Fibroblast of skin of right biceps (primary cell): ENCODE measurements around the gene SMIM15.
"Not testable (repeated sequence)": the region's sequence is repeated elsewhere in the genome, so short reads cannot be mapped to it uniquely, and the experiment has no call there.

Experiments
- DNase-seq: peaks from one replicate; pipeline ENCODE4 v3.0.0-alpha.2; 2013

Gene SMIM15, protein sequence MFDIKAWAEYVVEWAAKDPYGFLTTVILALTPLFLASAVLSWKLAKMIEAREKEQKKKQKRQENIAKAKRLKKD

DNA sequence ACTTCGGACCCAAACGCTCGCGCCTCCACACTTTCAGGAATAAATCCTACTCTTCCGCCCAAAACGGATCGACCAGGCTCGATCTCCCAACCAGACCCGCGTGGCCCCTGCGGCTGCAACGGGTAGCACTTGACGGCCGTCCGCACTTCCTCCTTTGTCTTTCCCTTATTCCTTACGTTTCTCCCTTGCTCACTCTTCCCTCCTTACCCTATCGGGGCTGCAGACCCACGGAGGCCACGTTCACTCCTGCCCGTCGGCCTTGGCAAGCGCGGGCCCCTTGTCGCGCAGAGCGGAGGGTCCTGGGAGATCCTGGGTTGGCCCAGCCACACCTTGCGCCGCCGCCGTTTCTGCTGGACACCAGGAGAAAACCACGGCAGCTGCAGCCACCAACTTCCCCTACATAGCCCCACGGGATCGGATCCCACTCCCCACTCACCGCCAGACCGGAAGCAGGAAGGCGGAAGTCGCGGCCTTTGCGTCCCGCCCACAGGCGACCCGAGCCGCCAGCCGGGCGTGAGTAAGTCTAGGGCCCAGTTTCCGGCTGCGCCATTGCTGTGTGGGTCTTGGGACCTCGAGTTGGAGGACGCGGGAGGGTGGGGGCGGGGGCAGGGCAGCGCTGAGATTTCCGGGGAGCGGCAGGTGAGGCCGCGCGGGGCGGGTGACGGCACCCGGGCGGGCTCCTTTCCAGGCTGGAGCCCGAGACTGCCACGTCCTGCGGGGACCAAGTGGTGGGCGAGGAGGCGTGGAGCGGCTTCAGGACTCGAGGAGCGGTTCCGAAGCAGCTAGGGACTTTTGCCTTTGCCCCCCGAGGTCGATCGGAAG, at the start of gene SMIM15:
Gene SMIM15 (minus strand): TSS at position 459 of the 822 bp plus-strand sequence. CDS start 2,297 bp downstream, outside the sequence.
- DNase-seq, result peak; percentile 91

DNA sequence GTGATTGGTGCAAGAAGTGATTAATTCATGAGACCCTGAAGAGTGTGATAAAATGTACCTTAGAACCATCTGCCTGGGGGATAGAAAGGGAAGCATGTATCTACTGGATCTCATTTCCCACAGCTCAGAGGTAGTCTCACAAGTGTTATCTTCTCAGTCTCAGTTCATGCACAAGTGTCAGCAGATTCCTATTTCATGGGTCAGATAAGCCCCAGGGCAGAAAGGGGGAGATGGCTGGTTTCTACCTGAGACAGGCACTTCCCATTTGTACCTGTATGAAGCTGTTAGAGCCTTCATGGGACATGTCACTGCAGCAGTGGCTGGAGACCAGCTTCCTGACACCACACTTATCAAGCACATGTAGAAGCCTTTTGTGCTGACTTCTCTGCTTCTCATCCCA, 45.6 kb upstream of the SMIM15 start:
- no peak for DNase-seq

DNA sequence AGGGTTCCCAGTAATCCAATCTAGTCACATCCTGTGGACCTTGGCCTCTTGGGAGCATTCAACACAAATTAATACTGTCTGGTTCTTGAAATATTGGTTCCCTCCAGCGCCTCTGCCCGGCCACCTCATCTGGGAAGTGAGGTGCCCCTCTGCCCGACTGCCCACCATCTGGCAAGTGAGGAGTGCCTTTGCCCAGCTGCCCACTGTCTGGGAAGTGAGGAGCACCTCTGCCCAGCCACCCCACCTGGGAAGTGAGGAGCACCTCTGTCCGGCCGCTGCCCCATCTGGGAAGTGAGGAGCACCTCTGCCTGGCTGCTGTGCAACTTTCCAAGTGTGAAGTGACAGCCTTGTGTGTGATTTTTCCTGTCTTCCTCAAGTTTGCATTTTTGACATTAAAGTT, 42.7 kb upstream of the SMIM15 start:
- DNase-seq, result no peak

DNA sequence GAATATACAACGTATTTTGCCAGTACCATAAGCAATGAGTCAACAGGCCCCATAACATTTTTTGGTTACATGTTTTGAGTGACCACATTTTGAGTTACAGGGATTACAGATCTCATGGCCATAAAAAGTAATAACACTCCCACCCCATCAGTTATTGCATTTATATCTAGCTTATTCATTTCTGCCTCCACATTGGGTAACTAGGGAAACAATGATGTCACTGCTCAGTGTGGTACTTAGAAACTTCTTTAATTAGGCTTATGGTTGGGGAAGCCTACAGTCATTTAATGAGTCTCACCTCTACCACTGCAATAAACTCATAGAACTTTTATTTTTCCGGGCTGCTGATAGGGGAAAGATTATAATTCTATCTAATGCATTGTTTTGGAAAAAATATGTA, 39.9 kb upstream of the SMIM15 start:
- peak; percentile 75 for DNase-seq

DNA sequence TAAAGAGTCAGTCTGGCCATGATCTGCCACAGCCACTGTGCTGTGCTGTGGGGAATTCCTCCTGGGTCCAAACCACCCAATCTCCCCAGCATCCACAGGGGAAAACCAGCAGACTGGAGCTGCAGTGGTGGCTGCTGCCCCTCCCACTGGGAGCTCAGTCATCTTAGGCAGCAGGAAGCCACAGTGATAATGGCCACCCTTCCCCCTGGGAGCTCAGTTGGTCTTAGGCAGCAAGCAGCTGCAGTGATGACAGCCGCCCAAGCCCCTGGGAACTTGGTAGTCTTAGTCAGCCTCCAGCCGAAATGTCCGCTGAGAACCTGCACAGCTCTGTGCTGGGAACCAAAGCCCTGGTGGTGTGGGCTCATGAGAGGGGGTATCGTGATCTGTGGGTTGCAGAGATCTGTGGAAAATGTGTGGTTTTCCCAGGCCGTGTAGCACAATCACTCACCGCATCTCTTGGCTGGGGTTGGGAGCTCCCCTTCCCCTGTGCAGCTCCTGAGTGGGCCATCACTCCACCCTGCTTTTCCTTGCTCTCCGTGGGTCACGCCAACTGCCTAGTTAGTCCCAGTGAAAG, 38.4 kb upstream of the SMIM15 start:
- peak; percentile 67 for DNase-seq

DNA sequence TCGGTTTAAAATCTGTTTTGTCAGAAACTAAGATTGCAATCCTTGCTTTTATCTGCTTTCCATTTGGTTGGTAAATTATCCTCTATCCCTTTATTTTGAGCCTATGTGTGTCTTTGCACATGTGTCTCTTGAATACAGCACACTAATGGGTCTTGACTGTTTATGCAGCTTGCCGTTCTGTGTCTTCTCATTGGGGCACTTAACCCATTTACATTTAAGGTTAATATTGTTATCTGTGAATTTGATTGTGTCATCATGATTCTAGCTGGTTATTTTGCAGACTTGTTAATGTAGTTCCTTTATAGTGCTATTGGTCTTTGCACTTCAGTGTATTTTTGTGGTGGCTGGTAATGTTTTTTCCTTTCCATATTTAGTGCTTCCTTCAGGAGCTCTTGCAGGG, 36.3 kb upstream of the SMIM15 start:
- no peak for DNase-seq

DNA sequence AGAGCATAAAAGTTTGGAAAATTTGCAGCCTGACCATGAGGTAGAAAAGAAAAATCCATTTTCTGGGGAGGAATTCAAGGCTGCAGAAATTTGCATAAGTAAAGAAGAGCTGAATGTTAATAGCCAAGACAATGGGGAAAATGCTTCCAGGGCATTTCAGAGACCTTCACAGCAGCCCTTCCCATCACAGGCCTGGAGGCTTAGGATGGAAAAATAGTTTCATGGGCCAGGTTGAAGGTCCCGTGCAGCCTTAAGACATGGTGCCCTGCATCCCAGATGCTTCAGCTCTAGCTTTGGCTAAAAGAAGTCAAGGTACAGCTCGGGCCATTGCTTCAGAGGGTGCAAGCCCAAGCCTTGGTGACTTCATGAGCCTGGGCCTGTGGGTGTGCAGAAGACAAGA, 25.6 kb upstream of the SMIM15 start:
- not testable (repeated sequence) for DNase-seq

DNA sequence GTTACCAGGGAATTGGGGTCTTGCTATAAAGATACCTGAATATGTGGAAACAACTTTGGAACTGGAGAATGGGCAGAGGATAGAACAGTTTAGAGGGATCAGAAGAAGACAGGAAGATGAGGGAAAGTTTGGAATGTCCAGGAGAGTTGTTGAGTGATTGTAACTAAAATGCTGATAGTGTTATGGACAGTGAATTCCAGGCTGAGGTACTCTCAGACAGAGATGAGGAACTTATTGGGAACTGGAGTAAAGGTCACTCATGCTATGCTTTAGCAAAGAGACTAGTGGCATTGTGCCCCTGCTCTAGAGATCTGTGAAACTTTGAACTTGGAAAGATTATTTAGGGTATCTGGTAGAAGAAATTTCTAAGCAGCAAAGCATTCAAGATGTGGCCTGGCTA, 25.1 kb upstream of the SMIM15 start:
- not testable (repeated sequence) for DNase-seq

DNA sequence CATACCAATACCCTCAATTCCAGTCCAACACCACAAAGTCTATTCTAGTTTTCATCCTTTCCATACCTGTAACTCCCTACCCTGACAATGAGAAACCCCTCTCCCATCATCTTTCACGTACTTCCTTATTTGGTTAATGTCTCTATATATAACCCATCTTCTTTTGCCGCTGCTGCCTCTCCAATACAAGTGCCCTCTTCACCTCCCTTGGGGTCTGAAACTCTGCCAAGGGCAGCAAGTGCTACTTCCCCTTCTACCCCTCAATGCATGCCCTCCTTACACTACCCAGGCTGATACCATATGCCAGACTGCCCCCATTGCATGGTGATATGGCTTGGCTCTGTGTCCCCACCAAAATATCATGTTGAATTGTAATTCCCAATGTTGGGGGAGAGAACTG, 24.4 kb upstream of the SMIM15 start:
- DNase-seq, result no peak

DNA sequence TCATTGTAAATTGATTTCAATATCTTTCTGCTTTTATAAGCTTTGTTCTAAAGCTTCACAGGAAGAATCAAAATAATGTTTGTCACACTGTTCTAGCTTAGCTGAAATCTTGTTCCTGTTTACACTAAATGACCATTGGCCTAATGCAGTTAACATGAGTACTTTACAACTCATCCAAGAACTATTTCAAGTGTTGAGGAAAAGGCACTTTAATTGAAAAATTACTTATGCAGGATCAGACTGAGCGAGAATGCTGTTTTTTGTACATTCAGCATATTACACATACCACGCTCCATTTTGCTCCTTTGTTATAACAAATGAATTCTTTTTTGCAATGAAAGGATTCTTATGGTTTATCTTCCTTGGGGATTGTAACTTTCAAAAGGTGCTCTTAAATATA, 22.4 kb upstream of the SMIM15 start:
- DNase-seq, result peak; percentile 50

DNA sequence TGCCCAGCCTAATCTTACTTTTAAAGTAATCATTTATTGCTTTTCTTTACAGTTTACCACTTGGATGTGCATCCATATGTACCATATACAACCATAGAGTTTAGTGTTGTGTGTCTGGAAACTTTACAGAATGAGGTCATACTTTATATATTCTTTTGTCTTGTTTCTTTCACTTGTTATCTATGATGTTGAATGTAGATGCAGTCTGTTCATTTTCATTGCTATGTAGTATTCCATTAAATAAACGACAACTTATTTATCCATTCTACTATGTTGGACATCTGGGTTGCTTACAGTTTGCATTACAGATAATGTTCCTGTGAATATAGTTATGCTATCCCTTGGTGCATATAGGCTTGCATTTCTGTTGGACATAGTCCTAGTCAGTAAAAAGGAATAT, 21.3 kb upstream of the SMIM15 start:
- no peak for DNase-seq

DNA sequence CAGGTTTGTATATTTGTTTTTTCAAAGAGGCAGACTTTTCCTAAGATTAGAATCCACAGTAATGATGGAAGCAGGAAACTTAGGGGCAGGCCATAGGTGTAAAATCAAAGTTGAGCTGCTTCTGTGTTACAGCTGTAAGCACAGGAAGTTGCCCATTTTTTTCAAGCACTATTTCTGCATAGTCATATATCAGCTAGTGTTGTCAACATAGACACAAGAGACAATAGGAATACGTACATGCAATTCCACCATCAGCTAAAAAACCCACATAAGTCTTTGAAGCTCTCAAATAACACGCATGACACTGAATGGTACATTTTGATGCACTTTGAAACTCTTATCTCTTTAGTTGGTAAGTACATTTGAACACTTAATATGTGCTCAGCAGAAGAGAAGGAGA, 20.2 kb upstream of the SMIM15 start:
- no peak for DNase-seq

DNA sequence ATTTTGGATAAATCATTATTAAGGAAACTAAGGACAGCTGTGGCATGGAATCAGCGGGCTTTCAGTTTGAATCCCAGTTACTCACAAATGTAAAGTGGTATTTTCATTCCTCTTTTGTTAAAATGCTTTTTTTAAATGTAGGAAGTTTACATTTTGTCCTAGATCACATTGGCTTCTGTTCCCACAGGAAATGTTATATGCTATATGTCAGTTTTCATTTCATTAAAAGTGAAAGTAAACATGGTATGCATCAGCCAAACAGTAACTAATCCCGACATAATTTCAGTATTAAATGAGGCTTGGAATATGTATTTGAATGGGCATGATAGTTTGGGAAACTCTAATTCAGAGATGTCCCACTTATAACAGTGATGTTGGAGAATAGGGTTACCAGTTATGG, 18.6 kb upstream of the SMIM15 start:
- no peak for DNase-seq

DNA sequence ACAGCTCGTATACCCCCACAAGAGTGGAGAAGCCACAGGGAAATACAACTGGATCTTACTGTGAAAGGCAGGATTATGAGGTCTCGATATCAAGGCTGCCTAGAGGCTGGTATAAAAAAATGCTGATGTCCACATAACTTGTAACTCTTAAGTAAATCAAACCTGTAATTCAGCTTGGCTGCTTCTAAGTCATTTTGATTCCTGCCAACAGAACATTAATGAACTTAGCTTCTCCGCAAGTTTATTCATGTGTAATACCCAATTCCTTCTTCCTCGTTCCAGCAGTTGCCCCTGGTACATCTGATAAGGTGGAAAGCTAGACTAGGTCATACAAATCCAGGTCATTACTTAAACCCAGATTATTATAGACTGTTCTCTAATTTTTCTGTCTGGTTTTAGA, 16.4 kb upstream of the SMIM15 start:
- no peak for DNase-seq

DNA sequence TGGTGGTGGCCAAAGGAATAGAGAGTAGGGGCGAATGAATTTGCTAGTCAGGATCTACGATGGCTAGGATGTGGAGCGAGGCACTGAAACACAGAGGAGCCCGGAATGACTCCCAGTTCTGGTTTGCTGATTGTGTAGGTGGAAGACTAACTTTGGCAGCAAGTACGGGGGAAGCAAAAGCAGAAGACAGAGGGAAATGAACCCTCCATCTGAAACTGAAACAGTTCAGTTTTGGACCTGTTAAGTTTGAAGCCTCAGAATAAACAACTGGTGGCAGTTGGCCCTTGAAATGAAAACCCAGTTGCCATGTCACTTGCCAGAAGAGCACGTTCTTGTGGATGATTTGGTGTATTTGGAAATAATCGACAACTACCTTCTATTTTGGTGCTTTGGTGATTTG, 15.4 kb upstream of the SMIM15 start:
- no peak for DNase-seq

DNA sequence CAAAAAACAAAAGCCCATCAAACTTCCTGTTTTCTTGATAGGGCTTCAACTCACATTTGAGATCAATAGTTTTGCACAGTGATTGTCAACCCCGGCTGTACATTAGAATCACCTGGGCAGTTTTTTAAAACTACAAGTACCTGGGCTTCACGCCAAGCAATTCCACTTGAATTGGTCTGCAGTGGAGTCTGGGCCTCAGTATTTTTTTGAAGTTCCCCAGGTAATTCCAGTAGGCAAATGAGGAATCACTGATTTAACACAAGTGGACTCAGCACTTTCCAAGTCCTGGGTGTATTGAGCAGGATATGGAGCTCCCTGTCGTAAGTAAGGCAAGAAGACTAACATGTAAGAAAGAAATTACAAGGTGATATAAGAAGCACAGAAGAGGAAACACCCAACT, 14.8 kb upstream of the SMIM15 start:
- no peak for DNase-seq

DNA sequence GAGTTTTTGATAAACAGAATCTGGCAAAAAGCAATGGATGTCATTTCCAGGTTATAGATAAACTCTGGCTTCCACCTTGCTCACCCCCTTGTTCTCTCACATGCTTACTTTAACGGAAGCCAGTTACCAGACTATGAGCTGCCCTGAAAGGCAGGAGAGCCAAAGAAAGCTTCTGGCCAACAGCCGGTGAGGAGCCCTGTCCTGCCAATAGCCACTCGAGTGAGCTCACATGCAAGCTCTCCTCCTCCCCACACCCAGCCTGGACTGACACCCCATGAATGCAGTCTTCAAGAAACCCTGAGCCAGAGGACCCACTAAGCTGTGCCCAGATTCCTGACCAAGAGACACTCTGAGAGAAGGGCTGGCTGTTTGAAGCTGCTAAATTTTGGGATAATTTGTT, 14.4 kb upstream of the SMIM15 start:
- no peak for DNase-seq

DNA sequence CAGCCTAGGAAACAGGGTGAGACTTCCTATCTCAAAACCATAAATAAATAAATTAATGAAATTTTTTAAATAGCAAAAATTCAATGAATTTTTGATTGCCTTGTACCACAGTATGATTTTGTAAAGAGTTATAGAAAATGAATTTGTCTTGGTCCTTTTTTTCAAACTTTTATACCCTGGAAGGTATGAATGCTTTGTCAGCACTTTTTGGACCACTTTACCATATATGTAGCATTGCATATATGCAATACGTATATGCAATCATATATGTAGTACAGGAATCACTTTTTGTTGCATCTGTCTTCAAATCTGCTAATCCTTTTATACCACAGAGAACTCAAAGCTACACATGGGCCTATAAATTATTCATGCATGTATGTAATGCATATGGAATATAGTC, 9.2 kb upstream of the SMIM15 start:
- DNase-seq, result no peak

DNA sequence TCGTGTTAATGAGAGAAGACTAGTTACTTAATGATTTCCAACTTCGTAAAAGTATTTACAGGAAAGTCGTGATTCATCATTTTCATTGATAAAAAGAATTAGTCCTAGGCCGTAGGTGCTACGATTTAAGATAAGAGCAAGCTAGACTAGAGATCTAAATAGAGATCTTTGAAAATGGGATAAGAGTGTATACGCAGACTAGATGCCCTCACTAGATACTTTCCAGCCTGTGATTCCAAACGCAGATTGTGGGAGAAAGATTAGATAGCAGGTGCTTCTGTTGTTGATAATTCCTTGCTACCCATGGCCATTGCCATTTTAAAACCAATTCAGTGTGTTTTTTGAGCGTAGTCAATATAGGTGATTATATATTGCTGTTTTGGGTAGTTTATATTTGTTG, 6.7 kb upstream of the SMIM15 start:
- DNase-seq, result no peak

DNA sequence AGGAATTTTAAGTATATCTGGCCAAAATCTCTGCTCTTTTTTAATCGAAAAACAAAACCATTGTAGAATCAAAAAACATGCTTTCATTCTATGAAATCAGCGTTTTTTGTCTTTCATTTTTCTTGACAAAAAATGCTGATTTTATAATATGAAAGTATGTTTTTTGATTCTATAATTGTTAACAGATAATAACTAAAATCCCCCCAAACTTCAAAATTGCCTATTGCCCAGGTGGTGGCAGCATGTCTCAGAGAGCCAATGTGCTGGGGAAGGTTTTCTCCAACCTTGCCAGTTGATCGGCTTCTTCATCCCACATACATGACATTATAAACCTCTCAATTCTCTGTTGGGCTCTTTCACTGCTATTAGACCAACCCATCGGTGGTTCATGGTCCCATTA, 5.1 kb upstream of the SMIM15 start:
- DNase-seq, result peak; percentile 62

DNA sequence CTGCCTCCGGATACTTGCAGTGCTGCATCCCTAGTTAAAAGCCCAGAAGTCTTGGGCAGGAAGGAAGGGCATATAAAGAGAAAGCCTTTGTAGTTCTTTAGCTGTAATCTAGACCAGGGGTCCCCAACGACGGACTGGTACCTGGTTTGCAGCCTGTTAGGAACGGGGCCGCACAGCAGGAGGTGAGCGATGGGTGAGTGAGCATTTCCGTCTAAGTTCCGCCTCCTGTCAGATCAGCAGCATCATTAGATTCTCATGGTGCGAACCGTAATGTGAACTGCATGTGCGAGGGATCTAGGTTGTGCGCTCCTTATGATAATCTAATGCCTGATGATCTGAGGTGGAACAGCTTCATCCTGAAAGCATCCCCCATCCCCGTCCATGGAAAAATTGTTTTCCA, 1.6 kb upstream of the SMIM15 start:
- no peak for DNase-seq

DNA sequence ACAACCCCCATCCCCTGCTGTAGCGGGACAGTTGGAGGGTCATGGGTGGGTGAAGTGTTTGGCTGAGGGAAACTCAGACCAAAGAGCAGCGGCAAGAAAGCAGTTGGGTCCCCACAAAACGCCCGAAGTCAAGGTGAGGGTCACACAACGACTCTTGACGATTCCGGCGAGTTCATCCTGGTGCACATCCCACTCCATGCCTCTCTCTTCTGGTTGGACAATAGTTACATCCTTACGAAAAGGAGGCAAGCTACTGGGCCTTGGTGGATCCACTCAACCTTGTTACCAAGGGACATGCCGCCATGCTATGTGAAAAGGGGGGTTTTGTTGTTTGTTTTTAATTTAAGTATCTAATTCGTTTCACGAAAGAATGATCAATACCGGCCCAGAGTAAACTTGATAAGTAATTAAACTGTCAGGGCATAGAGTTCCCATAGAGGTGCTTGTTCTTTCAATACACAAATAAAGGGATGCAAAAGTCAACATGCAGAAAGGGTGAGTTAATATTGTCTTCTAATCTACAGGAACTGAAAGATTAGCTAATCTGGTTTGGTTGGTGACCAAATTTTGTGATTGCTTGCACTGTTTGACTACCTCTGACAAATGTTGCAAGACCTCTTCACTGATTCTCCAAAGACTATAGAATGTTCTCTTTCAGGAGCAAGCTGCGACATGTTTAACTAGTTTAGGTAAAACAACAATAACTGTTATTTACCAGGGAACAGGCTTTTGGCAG, 732 bp upstream of the SMIM15 start:
- DNase-seq, result peak; percentile 48

DNA sequence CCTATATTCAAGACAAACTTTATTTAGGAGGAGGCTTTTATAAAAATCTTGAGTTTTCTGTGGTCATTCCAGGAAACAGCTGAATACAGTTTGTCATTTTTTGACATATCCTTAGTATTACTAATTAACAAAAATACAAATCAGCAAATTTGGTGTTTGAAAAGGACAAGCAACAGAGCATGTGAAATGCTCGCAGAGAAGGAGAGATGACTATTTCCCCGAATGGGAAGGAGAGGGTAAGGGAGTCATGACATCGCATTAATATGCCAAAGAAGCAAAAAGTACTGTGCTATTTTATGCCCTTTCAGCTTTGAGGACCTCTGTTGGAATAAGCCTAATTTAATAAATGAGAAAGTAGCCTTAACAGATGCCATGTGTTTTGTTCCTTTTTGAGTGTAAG, 1.8 kb downstream of the SMIM15 start:
- DNase-seq, result no peak

DNA sequence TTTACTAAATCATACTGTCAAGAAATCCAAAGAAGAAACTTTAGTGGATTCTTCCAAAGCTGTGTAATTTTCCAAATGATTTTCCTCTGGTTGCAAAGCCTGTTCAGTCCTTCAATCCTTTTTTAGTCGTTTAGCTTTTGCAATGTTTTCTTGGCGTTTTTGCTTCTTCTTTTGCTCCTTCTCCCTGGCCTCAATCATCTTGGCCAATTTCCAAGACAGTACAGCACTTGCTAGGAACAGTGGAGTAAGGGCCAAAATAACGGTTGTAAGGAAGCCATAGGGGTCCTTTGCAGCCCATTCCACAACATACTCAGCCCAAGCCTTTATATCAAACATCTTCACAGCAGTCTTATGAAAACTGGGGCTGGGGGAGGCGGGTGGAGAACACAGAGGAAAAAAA, 2.4 kb downstream of the SMIM15 start:
- no peak for DNase-seq
